MM.1S (cell line): ENCODE measurements around the gene FBXL5.

Experiments
- DNase-seq: peaks from one replicate; pipeline ENCODE4 v3.0.0-alpha.2; 2015
- H2AFZ ChIP-seq: fragments of 300-600 bp; sonication (generic); 2 replicates; pipeline ENCODE4 v1.6.0; 2016; ENCODE audit warnings: antibody characterized with exemption, low read length
- H3F3A ChIP-seq: fragments of 300-600 bp; sonication (generic); 2 replicates; pipeline ENCODE4 v1.6.1; 2016; ENCODE audit warnings: mild to moderate bottlenecking, antibody characterized with exemption, low read length, moderate library complexity, mixed read lengths; ENCODE audit not compliant: insufficient read depth
- H3K27ac ChIP-seq: fragments of 300-600 bp; sonication (generic); 2 replicates; pipeline ENCODE4 v1.5.1; 2016; ENCODE audit warnings: mild to moderate bottlenecking, low read length
- H3K27me3 ChIP-seq: fragments of 300-600 bp; sonication (generic); replicated peaks from 2 replicates; pipeline ENCODE4 v1.6.0; 2016; ENCODE audit warnings: low read length; ENCODE audit not compliant: insufficient read depth
- H3K36me3 ChIP-seq: fragments of 300-600 bp; sonication (generic); replicated peaks from 2 replicates; pipeline ENCODE4 v1.6.1; 2016; ENCODE audit warnings: mild to moderate bottlenecking, low read length, mixed read lengths; ENCODE audit not compliant: insufficient read depth
- H3K4me1 ChIP-seq: fragments of 300-600 bp; sonication (generic); 2 replicates; pipeline ENCODE4 v1.6.1; 2016; ENCODE audit warnings: low read length, mixed read lengths
- H3K4me2 ChIP-seq: fragments of 300-600 bp; sonication (generic); 2 replicates; pipeline ENCODE4 v1.6.0; 2016; ENCODE audit warnings: low read depth, low read length
- H3K4me3 ChIP-seq: fragments of 300-600 bp; sonication (generic); 2 replicates; pipeline ENCODE4 v1.5.1; 2016; ENCODE audit warnings: low read length, mixed read lengths
- H3K79me2 ChIP-seq: fragments of 300-600 bp; sonication (generic); 2 replicates; pipeline ENCODE4 v1.6.1; 2016; ENCODE audit warnings: mixed run types, low read length, mixed read lengths
- H3K9ac ChIP-seq: fragments of 300-600 bp; sonication (generic); 2 replicates; pipeline ENCODE4 v1.6.1; 2016; ENCODE audit warnings: low read length, mixed read lengths
- H3K9me2 ChIP-seq: fragments of 300-600 bp; sonication (generic); replicated peaks from 2 replicates; pipeline ENCODE4 v1.6.1; 2016; ENCODE audit warnings: mild to moderate bottlenecking, low read length, mixed read lengths; ENCODE audit not compliant: insufficient read depth
- H3K9me3 ChIP-seq: fragments of 300-600 bp; sonication (generic); replicated peaks from 2 replicates; pipeline ENCODE4 v1.6.1; 2016; ENCODE audit warnings: mild to moderate bottlenecking, low read length, mixed read lengths; ENCODE audit not compliant: insufficient read depth
- H4K20me1 ChIP-seq: fragments of 300-600 bp; sonication (generic); 2 replicates; pipeline ENCODE4 v1.6.1; 2016; ENCODE audit warnings: mild to moderate bottlenecking, low read length, moderate library complexity, mixed read lengths; ENCODE audit not compliant: insufficient read depth
- CTCF ChIP-seq: fragments of 300-600 bp; sonication (generic); IDR thresholded peaks from 2 replicates; pipeline ENCODE4 v1.5.1; 2016; ENCODE audit warnings: antibody characterized with exemption, low read length, mixed read lengths
- EZH2 ChIP-seq: fragments of 300-600 bp; sonication (generic); optimal IDR thresholded peaks from 2 replicates; pipeline ENCODE3; 2017; ENCODE audit warnings: low read depth, mild to moderate bottlenecking, antibody characterized with exemption, low read length, mixed read lengths
- EZH2phosphoT487 ChIP-seq: fragments of 300-600 bp; sonication (generic); IDR thresholded peaks from 2 replicates; pipeline ENCODE4 v1.6.1; 2018; ENCODE audit warnings: antibody characterized with exemption, low read length

The FBXL5 gene

GRCh38 chr4:15585331-15585730, 69.8 kb downstream of the FBXL5 start:
- H3K4me2 ChIP-seq: no peak overlapping the region
- H3K27me3 ChIP-seq: no peaks in the 10 kb centered on the region
- no peak overlapping the region for H2AFZ ChIP-seq
- H3K4me3 ChIP-seq: no peak overlapping the region
- H3F3A ChIP-seq: no peaks in the 10 kb centered on the region
- H3K9me2 ChIP-seq: no peaks in the 10 kb centered on the region
- no peaks in the 10 kb centered on the region for H4K20me1 ChIP-seq
- no peaks in the 10 kb centered on the region for H3K9me3 ChIP-seq
- no peaks in the 10 kb centered on the region for H3K79me2 ChIP-seq
- no peak overlapping the region for H3K9ac ChIP-seq
- H3K36me3 ChIP-seq: no peaks in the 10 kb centered on the region
- DNase-seq: no peak
- no peaks in the 10 kb centered on the region for H3K4me1 ChIP-seq
- H3K27ac ChIP-seq: no peak overlapping the region
- TF ChIP-seq EZH2: no peak
- no peak for TF ChIP-seq EZH2phosphoT487

GRCh38 chr4:15584785-15585184, 70.4 kb downstream of the FBXL5 start:
- DNase-seq: no peak
- H3K79me2 ChIP-seq: no peaks in the 10 kb centered on the region
- no peak for TF ChIP-seq EZH2
- H3K4me2 ChIP-seq: no peak overlapping the region
- H3K36me3 ChIP-seq: no peaks in the 10 kb centered on the region
- no peaks in the 10 kb centered on the region for H3K9me3 ChIP-seq
- no peaks in the 10 kb centered on the region for H3K4me1 ChIP-seq
- no peaks in the 10 kb centered on the region for H3F3A ChIP-seq
- no peak overlapping the region for H2AFZ ChIP-seq
- no peak overlapping the region for H3K9ac ChIP-seq
- no peaks in the 10 kb centered on the region for H3K9me2 ChIP-seq
- H4K20me1 ChIP-seq: no peaks in the 10 kb centered on the region
- no peak overlapping the region for H3K27ac ChIP-seq
- no peak overlapping the region for H3K4me3 ChIP-seq
- H3K27me3 ChIP-seq: no peaks in the 10 kb centered on the region

GRCh38 chr4:15577508-15577907, 77.6 kb downstream of the FBXL5 start:
- no peak for DNase-seq
- no peaks in the 10 kb centered on the region for H3K9me2 ChIP-seq

GRCh38 chr4:15575966-15576365, 79.2 kb downstream of the FBXL5 start:
- no peak overlapping the region for H3K4me2 ChIP-seq
- H3K27me3 ChIP-seq: no peaks in the 10 kb centered on the region
- H4K20me1 ChIP-seq: no peaks in the 10 kb centered on the region
- H3K36me3 ChIP-seq: no peaks in the 10 kb centered on the region
- H3K4me1 ChIP-seq: no peaks in the 10 kb centered on the region
- TF ChIP-seq EZH2 (no peak), CTCF (no peak), EZH2phosphoT487 (no peak)
- H2AFZ ChIP-seq: no peak overlapping the region
- no peaks in the 10 kb centered on the region for H3K9me2 ChIP-seq
- no peaks in the 10 kb centered on the region for H3F3A ChIP-seq
- H3K4me3 ChIP-seq: no peak overlapping the region
- H3K9me3 ChIP-seq: no peaks in the 10 kb centered on the region
- no peak overlapping the region for H3K9ac ChIP-seq
- no peak for DNase-seq
- no peak overlapping the region for H3K27ac ChIP-seq
- H3K79me2 ChIP-seq: no peaks in the 10 kb centered on the region

More at GRCh38 chr4:15577508-15577907, 77.6 kb downstream of the FBXL5 start:
- Histone ChIP-seq H3F3A (no peaks in the 10 kb centered on the region), H3K9ac (no peak overlapping the region), H2AFZ (no peak overlapping the region), H3K27me3 (no peaks in the 10 kb centered on the region), H3K36me3 (no peaks in the 10 kb centered on the region), H3K4me3 (no peak overlapping the region), H3K27ac (no peak overlapping the region), H3K4me2 (no peak overlapping the region), H4K20me1 (no peaks in the 10 kb centered on the region), H3K4me1 (no peaks in the 10 kb centered on the region), H3K79me2 (no peaks in the 10 kb centered on the region), H3K9me3 (no peaks in the 10 kb centered on the region)
- TF ChIP-seq EZH2phosphoT487 (no peak), EZH2 (no peak), CTCF (no peak)
